ENCODE results near the gene SLC4A5.

- TF ChIP-seq ELK4 (IDR thresholded peaks at IDR 0.05; ENCODE audit: borderline replicate concordance, low read depth, low read length) (no peak), PBX3 (CRISPR knock-in tag; IDR thresholded peaks at IDR 0.05) (no peak), ZNF184 (tag by site-specific recombination; IDR thresholded peaks at IDR 0.05) (no peak), ZNF558 (tag by site-specific recombination; IDR thresholded peaks at IDR 0.05) (no peak), CTCF (tag by site-specific recombination; IDR thresholded peaks at IDR 0.05) (no peak)
Observed at GRCh38 chr2:74177696-74178095, 165.5 kb downstream of the SLC4A5 start.

Measured in HEK293 (cell line).